Measurements from ENCODE around the gene TGFB1I1. TPM values are rescaled to one million over a fixed set of nuclear protein-coding genes. Genes with fewer than 3 reads are reported as not detected.
"Not testable (repeated sequence)": the region's sequence is repeated elsewhere in the genome, so short reads cannot be mapped to it uniquely, and the experiment has no call there.

The TGFB1I1 gene
- total and polyA plus RNA-seq, 2 experiments from 2014 or later = 4.1 to 4.2 TPM

DNA sequence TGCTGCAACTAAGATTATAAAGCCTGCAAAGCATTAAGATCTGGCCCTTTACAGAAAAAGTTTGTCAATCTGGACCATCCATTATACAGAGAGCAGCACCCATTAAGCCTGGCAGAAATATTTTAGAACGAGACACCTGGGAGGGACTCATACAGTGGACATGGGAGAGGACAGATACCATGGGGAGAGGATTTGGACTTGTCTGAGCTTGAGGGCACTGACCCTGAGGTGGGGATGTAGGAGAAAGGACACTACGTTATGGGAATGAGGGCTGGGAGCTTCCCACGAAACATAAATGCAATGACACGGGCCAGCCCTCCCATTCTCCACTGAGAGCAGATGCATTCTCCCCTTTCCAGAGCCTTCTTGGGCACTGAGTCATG, 30.0 kb downstream of the TGFB1I1 start (continued):
- TF ChIP-seq, protein P1, sequence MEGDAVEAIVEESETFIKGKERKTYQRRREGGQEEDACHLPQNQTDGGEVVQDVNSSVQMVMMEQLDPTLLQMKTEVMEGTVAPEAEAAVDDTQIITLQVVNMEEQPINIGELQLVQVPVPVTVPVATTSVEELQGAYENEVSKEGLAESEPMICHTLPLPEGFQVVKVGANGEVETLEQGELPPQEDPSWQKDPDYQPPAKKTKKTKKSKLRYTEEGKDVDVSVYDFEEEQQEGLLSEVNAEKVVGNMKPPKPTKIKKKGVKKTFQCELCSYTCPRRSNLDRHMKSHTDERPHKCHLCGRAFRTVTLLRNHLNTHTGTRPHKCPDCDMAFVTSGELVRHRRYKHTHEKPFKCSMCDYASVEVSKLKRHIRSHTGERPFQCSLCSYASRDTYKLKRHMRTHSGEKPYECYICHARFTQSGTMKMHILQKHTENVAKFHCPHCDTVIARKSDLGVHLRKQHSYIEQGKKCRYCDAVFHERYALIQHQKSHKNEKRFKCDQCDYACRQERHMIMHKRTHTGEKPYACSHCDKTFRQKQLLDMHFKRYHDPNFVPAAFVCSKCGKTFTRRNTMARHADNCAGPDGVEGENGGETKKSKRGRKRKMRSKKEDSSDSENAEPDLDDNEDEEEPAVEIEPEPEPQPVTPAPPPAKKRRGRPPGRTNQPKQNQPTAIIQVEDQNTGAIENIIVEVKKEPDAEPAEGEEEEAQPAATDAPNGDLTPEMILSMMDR (conservative IDR thresholded peaks at IDR 0.05; ENCODE audit: low read depth in 2 of 2) = no peak
- TF ChIP-seq, protein P2, sequence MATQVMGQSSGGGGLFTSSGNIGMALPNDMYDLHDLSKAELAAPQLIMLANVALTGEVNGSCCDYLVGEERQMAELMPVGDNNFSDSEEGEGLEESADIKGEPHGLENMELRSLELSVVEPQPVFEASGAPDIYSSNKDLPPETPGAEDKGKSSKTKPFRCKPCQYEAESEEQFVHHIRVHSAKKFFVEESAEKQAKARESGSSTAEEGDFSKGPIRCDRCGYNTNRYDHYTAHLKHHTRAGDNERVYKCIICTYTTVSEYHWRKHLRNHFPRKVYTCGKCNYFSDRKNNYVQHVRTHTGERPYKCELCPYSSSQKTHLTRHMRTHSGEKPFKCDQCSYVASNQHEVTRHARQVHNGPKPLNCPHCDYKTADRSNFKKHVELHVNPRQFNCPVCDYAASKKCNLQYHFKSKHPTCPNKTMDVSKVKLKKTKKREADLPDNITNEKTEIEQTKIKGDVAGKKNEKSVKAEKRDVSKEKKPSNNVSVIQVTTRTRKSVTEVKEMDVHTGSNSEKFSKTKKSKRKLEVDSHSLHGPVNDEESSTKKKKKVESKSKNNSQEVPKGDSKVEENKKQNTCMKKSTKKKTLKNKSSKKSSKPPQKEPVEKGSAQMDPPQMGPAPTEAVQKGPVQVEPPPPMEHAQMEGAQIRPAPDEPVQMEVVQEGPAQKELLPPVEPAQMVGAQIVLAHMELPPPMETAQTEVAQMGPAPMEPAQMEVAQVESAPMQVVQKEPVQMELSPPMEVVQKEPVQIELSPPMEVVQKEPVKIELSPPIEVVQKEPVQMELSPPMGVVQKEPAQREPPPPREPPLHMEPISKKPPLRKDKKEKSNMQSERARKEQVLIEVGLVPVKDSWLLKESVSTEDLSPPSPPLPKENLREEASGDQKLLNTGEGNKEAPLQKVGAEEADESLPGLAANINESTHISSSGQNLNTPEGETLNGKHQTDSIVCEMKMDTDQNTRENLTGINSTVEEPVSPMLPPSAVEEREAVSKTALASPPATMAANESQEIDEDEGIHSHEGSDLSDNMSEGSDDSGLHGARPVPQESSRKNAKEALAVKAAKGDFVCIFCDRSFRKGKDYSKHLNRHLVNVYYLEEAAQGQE (IDR thresholded peaks at IDR 0.05; ENCODE audit: unreplicated experiment) = no peak
- TF ChIP-seq STAT1 (IDR thresholded peaks at IDR 0.05; ENCODE audit: unreplicated experiment) (no peak), JUNB (IDR thresholded peaks at IDR 0.05; ENCODE audit: unreplicated experiment) (no peak), ZNF114 (CRISPR knock-in tag; IDR thresholded peaks at IDR 0.05) (no peak)

DNA sequence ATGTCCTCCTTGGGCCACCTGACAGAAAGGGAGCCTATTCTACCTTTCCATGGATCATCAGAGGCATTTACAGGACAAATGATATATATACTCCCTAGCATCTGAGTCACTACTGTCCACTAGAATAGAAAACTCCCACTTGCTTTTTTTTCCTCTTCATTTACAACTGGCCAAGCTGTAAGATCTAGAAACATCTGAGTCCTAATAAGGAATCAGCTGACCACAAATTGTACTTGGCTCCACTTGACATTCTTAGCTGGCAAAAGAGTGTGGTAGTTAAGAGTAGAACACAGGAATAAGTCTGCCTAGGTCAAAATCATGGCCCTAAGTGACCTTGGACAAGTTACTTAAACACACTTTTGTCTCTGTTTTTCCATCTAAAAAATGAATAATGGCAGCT, 31.0 kb downstream of the TGFB1I1 start:
- no peaks in the 10 kb centered on the region for H3K9me3 Mint-ChIP-seq
- H3K4me1 ChIP-seq (ENCODE audit: insufficient read depth) = peaks cover 20% of the 10 kb centered on the region
- H3K4me1 Mint-ChIP-seq = peaks cover 24% of the 10 kb centered on the region
- H3K27me3 Mint-ChIP-seq (ENCODE audit: insufficient read depth, low read depth, poor library complexity) = peaks cover 6% of the 10 kb centered on the region
- no peaks in the 10 kb centered on the region for H3K36me3 ChIP-seq (ENCODE audit: insufficient read depth)
- TF ChIP-seq, protein P3, sequence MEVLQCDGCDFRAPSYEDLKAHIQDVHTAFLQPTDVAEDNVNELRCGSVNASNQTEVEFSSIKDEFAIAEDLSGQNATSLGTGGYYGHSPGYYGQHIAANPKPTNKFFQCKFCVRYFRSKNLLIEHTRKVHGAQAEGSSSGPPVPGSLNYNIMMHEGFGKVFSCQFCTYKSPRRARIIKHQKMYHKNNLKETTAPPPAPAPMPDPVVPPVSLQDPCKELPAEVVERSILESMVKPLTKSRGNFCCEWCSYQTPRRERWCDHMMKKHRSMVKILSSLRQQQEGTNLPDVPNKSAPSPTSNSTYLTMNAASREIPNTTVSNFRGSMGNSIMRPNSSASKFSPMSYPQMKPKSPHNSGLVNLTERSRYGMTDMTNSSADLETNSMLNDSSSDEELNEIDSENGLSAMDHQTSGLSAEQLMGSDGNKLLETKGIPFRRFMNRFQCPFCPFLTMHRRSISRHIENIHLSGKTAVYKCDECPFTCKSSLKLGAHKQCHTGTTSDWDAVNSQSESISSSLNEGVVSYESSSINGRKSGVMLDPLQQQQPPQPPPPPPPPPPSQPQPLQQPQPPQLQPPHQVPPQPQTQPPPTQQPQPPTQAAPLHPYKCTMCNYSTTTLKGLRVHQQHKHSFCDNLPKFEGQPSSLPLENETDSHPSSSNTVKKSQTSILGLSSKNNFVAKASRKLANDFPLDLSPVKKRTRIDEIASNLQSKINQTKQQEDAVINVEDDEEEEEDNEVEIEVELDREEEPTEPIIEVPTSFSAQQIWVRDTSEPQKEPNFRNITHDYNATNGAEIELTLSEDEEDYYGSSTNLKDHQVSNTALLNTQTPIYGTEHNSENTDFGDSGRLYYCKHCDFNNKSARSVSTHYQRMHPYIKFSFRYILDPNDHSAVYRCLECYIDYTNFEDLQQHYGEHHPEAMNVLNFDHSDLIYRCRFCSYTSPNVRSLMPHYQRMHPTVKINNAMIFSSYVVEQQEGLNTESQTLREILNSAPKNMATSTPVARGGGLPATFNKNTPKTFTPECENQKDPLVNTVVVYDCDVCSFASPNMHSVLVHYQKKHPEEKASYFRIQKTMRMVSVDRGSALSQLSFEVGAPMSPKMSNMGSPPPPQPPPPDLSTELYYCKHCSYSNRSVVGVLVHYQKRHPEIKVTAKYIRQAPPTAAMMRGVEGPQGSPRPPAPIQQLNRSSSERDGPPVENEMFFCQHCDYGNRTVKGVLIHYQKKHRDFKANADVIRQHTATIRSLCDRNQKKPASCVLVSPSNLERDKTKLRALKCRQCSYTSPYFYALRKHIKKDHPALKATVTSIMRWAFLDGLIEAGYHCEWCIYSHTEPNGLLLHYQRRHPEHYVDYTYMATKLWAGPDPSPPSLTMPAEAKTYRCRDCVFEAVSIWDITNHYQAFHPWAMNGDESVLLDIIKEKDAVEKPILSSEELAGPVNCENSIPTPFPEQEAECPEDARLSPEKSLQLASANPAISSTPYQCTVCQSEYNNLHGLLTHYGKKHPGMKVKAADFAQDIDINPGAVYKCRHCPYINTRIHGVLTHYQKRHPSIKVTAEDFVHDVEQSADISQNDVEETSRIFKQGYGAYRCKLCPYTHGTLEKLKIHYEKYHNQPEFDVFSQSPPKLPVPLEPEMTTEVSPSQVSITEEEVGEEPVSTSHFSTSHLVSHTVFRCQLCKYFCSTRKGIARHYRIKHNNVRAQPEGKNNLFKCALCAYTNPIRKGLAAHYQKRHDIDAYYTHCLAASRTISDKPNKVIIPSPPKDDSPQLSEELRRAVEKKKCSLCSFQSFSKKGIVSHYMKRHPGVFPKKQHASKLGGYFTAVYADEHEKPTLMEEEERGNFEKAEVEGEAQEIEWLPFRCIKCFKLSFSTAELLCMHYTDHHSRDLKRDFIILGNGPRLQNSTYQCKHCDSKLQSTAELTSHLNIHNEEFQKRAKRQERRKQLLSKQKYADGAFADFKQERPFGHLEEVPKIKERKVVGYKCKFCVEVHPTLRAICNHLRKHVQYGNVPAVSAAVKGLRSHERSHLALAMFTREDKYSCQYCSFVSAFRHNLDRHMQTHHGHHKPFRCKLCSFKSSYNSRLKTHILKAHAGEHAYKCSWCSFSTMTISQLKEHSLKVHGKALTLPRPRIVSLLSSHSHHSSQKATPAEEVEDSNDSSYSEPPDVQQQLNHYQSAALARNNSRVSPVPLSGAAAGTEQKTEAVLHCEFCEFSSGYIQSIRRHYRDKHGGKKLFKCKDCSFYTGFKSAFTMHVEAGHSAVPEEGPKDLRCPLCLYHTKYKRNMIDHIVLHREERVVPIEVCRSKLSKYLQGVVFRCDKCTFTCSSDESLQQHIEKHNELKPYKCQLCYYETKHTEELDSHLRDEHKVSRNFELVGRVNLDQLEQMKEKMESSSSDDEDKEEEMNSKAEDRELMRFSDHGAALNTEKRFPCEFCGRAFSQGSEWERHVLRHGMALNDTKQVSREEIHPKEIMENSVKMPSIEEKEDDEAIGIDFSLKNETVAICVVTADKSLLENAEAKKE (CRISPR knock-in tag; IDR thresholded peaks at IDR 0.05) = no peak
- no peak for TF ChIP-seq EZH2 (IDR thresholded peaks at IDR 0.05; ENCODE audit: low read depth, unreplicated experiment)
- DNase-seq (ENCODE audit: low spot score) = no peak
- H3K79me2 ChIP-seq (replicated peaks; ENCODE audit: insufficient read depth) = peaks cover 8% of the 10 kb centered on the region
- ATAC-seq = no peak
- H3K27ac Mint-ChIP-seq = no peak overlapping the region
- no peak overlapping the region for H3K4me3 ChIP-seq
- H2AFZ ChIP-seq = no peak overlapping the region
- no peak overlapping the region for H3K27ac ChIP-seq (ENCODE audit: low read depth)
- peaks cover 8% of the 10 kb centered on the region for H3K36me3 Mint-ChIP-seq (ENCODE audit: low read depth)
- no peak overlapping the region for H3K4me2 ChIP-seq
- H3K9me2 ChIP-seq (ENCODE audit: insufficient read depth) = no peaks in the 10 kb centered on the region
- no peak overlapping the region for H3K4me3 Mint-ChIP-seq
- H3F3A ChIP-seq (replicated peaks; ENCODE audit: low read depth) = no peaks in the 10 kb centered on the region
- H3K27me3 ChIP-seq (ENCODE audit: insufficient read depth) = no peaks in the 10 kb centered on the region
- H4K20me1 ChIP-seq (replicated peaks; ENCODE audit: insufficient read depth) = peaks cover 4% of the 10 kb centered on the region; the same call in 1 of the 2 replicates

DNA sequence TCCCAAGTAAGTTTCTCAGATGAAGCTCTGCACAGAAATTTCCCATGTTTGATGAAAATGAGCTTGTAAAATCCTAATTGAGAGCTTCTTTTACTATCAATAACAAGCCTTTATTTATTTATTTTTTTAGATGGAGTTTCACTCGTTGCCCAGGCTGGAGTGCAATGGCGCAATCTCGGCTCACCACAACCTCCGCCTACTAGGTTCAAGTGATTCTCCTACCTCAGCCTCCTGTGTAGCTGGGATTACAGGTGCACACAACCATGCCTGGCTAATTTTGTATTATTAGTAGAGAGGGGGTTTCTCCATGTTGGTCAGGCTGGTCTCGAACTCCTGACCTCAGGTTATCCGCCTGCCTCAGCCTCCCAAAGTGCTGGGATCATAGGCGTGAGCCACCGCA, 31.6 kb downstream of the TGFB1I1 start:
- H3K27ac ChIP-seq (ENCODE audit: low read depth); H3K27me3 Mint-ChIP-seq (ENCODE audit: insufficient read depth, low read depth, poor library complexity); DNase-seq (ENCODE audit: low spot score); H3K9me3 Mint-ChIP-seq; ATAC-seq; H3K79me2 ChIP-seq (replicated peaks; ENCODE audit: insufficient read depth); H3K36me3 Mint-ChIP-seq (ENCODE audit: low read depth); H3K27ac Mint-ChIP-seq; H3K4me2 ChIP-seq; H3K4me3 Mint-ChIP-seq; H3K36me3 ChIP-seq (ENCODE audit: insufficient read depth); H3F3A ChIP-seq (replicated peaks; ENCODE audit: low read depth); H3K27me3 ChIP-seq (ENCODE audit: insufficient read depth); H3K9me2 ChIP-seq (ENCODE audit: insufficient read depth); H2AFZ ChIP-seq; H3K4me3 ChIP-seq; H4K20me1 ChIP-seq (replicated peaks; ENCODE audit: insufficient read depth): not testable (repeated sequence)
- peaks cover 24% of the 10 kb centered on the region for H3K4me1 Mint-ChIP-seq
- H3K4me1 ChIP-seq (ENCODE audit: insufficient read depth) = peaks cover 20% of the 10 kb centered on the region

All from GM23338 (cell line).